GM12878 (cell line): Measurements from ENCODE around the gene NFATC1. TPM values are rescaled to one million over a fixed set of nuclear protein-coding genes. Genes with fewer than 3 reads are reported as not detected.
A peak's percentile ranks its signal among the peaks of the same experiment; 100 is the strongest.

Experiments
- CBX5 ChIP-seq: sonication (generic); IDR thresholded peaks from 2 replicates; pipeline ENCODE4 v1.6.1; 2016; ENCODE audit warnings: low read depth, moderate library complexity, mild to moderate bottlenecking, inconsistent platforms
- CEBPZ ChIP-seq: fragments of 150-350 bp; IDR thresholded peaks from 2 replicates; pipeline ENCODE4 v1.6.1; 2016; ENCODE audit warnings: low read depth, low read length
- HDAC6 ChIP-seq: fragments of 200-600 bp; sonication (generic); IDR thresholded peaks from one replicate; pipeline ENCODE4 v1.8.0; 2017; ENCODE audit warnings: antibody characterized with exemption; ENCODE audit not compliant: unreplicated experiment
- HSF1 ChIP-seq: fragments of 150-350 bp; IDR thresholded peaks from 2 replicates; pipeline ENCODE4 v1.6.1; 2014; ENCODE audit warnings: mild to moderate bottlenecking, low read depth, low read length
- IKZF2 ChIP-seq, 2 experiments: fragments of 450-650 bp; IDR thresholded peaks; 2 replicates each; pipeline ENCODE4 v1.6.1; 2017; ENCODE audit warnings: mild to moderate bottlenecking in 2 of 2, moderate library complexity in 2 of 2
- KAT2A ChIP-seq: conservative IDR thresholded peaks from 2 replicates; pipeline ENCODE4 v1.6.1; 2011; ENCODE audit warnings: low read depth, low read length; ENCODE audit not compliant: control insufficient read depth
- MEF2B ChIP-seq: fragments of 450-650 bp; IDR thresholded peaks from 2 replicates; pipeline ENCODE4 v1.6.1; 2018; ENCODE audit warnings: mild to moderate bottlenecking, moderate library complexity; ENCODE audit not compliant: partially characterized antibody, poor library complexity, severe bottlenecking
- NKRF ChIP-seq: fragments of 450-650 bp; conservative IDR thresholded peaks from 2 replicates; pipeline ENCODE4 v1.6.1; 2017; ENCODE audit warnings: mild to moderate bottlenecking, moderate library complexity
- NR2C1 ChIP-seq: fragments of 450-650 bp; IDR thresholded peaks from 2 replicates; pipeline ENCODE4 v1.6.1; 2017; ENCODE audit warnings: antibody characterized with exemption, mild to moderate bottlenecking, moderate library complexity
- NRF1 ChIP-seq: conservative IDR thresholded peaks from 2 replicates; pipeline ENCODE4 v1.6.1; 2011; ENCODE audit warnings: mild to moderate bottlenecking, low read depth, low read length, improper control_type of control experiment
- PKNOX1 ChIP-seq: fragments of 450-650 bp; IDR thresholded peaks from 2 replicates; pipeline ENCODE4 v1.6.1; 2016; ENCODE audit warnings: mild to moderate bottlenecking
- POLR2A ChIP-seq: IDR thresholded peaks from 2 replicates; pipeline ENCODE4 v1.6.1; 2011; ENCODE audit warnings: low read depth, mild to moderate bottlenecking, low read length
- TCF12 ChIP-seq: IDR thresholded peaks from 2 replicates; pipeline ENCODE4 v1.6.1; 2011; ENCODE audit warnings: low read depth, mild to moderate bottlenecking, low read length
- WRNIP1 ChIP-seq: IDR thresholded peaks from 2 replicates; pipeline ENCODE4 v1.6.1; 2011; ENCODE audit warnings: low read depth, low read length, improper control_type of control experiment, borderline replicate concordance
- YY1 ChIP-seq: IDR thresholded peaks from 2 replicates; pipeline ENCODE4 v1.6.1; 2011; ENCODE audit warnings: low read depth, mild to moderate bottlenecking, low read length
- ZNF274 ChIP-seq: IDR thresholded peaks from one replicate; pipeline ENCODE4 v1.8.0; 2011; ENCODE audit not compliant: insufficient read length, insufficient read depth
- ZNF687 ChIP-seq: fragments of 450-650 bp; IDR thresholded peaks from 2 replicates; pipeline ENCODE4 v1.6.1; 2017; ENCODE audit warnings: mild to moderate bottlenecking, moderate library complexity
- polyA plus RNA-seq, 11 experiments: library from polyadenylated mRNA; depleted of rRNA in 4 of 11; unstranded in 6 of 11; stranded (reverse) in 5 of 11; fragments of >200 nt; fragmentation: Nextera tagmentation in 4 of 11; fragmentation: Illumina TruSeq in 1 of 11; extraction: Ambion mirVana in 4 of 11; extraction: Trizol in 1 of 11; gene quantifications; 1 replicate in 1 of 11; 2 replicates in 10 of 11; pipeline versions ENCODE4 v1.2.1 to v1.2.3, GENCODE V29; 2011 to 2016; ENCODE audit warnings: inconsistent platforms in 2 of 11, missing spikeins in 2 of 11, low read depth in 1 of 11
- total RNA-seq, 4 experiments: library from RNA; depleted of rRNA in 3 of 4; stranded (reverse); fragments of >200 nt in 3 of 4; fragmentation: Illumina TruSeq in 1 of 4; extraction: Trizol in 1 of 4; gene quantifications; 2 replicates each; pipeline versions ENCODE4 v1.2.1 to v1.2.3, GENCODE V29; 2013 to 2021

Gene NFATC1
- total and polyA plus RNA-seq, 10 of the 15 experiments (the other 5 are each of a cell fraction or from before 2014, with no cell fraction given) = 0.84 to 20.8 (median 5.1) TPM

- TF ChIP-seq HSF1 (no peak), NKRF (no peak), ZNF274 (no peak), CEBPZ (no peak), IKZF2 (IDR thresholded peaks at IDR 0.05) (peak in 1 of 2 experiments; percentile 17; a peak in 1 of 4 replicates), TCF12 (no peak), KAT2A (no peak), WRNIP1 (no peak), NR2C1 (no peak), YY1 (peak; percentile 21; the same call in 1 of the 2 replicates), PKNOX1 (peak; percentile 58), POLR2A (peak; percentile 74; the same call in 1 of the 2 replicates), MEF2B (peak; percentile 91), HDAC6 (no peak), NRF1 (no peak), CBX5 (0 out of 2 replicates have a peak, but pooled peaks have one; percentile 32), ZNF687 (peak; percentile 86)
These were observed 65.0 kb downstream of the NFATC1 start (continued) for GRCh38 chr18:79460481-79461300.
